Measurements from ENCODE around the gene VPS41. TPM values are rescaled to one million over a fixed set of nuclear protein-coding genes. Genes with fewer than 3 reads are reported as not detected.

VPS41 gene
- total and polyA plus RNA-seq, 4 donors = 9.2 to 24.1 (median 16.1) TPM

GRCh38 chr7:38817526-38817925, 91.5 kb downstream of the VPS41 start:
- Histone ChIP-seq H3K4me1 (ENCODE audit: control insufficient read depth in 4 of 4, insufficient read depth in 4 of 4, low read length in 3 of 4) (no peaks in the 10 kb centered on the region), H3K27ac (ENCODE audit: low read depth in 1 of 2, low read length in 2 of 2) (no peak overlapping the region), H3K9ac (ENCODE audit: low read depth in 1 of 2, low read length in 2 of 2) (no peak overlapping the region), H3K4me3 (ENCODE audit: low read depth in 1 of 3, low read length in 3 of 3) (no peak overlapping the region), H3K9me3 (ENCODE audit: control insufficient read depth in 4 of 4, low read length in 3 of 4) (no peaks in the 10 kb centered on the region), H3K27me3 (ENCODE audit: control insufficient read depth in 4 of 4, insufficient read depth in 4 of 4, low read length in 3 of 4) (no peaks in the 10 kb centered on the region), H3K36me3 (ENCODE audit: control insufficient read depth in 4 of 4, insufficient read depth in 3 of 4, low read depth in 1 of 4, low read length in 3 of 4) (peaks cover 2 to 13% (median 8%) of the 10 kb centered on the region in 4 donors)
- no peak for DNase-seq (ENCODE audit: low spot score)
- 99% methylated on average over 7 of the region's 7 CpGs for WGBS
- TF ChIP-seq FOXA1 (IDR thresholded peaks at IDR 0.05) = no peak
- no peak for TF ChIP-seq EGR1 (IDR thresholded peaks at IDR 0.05; ENCODE audit: low read depth in 2 of 2)
- TF ChIP-seq CTCF (IDR thresholded peaks at IDR 0.05; ENCODE audit: low read depth, low read length, missing input control) = no peak
- TF ChIP-seq HNF4A (conservative IDR thresholded peaks at IDR 0.05) = no peak
- TF ChIP-seq REST (IDR thresholded peaks at IDR 0.05) = no peak
- no peak for TF ChIP-seq YY1 (IDR thresholded peaks at IDR 0.05)
- no peak for TF ChIP-seq SP1 (IDR thresholded peaks at IDR 0.05)
- TF ChIP-seq NR2F2 (IDR thresholded peaks at IDR 0.05) = no peak
- no peak for TF ChIP-seq JUND (IDR thresholded peaks at IDR 0.05)
- no peak for TF ChIP-seq ATF3 (IDR thresholded peaks at IDR 0.05)
- no peak for TF ChIP-seq TAF1 (conservative IDR thresholded peaks at IDR 0.05)
- TF ChIP-seq HNF4G (IDR thresholded peaks at IDR 0.05) = no peak
- no peak for TF ChIP-seq RXRA (IDR thresholded peaks at IDR 0.05)

- TF ChIP-seq EGR1 (IDR thresholded peaks at IDR 0.05; ENCODE audit: low read depth in 2 of 2) (no peak), NR2F2 (IDR thresholded peaks at IDR 0.05) (no peak), REST (IDR thresholded peaks at IDR 0.05) (no peak), FOXA1 (IDR thresholded peaks at IDR 0.05) (no peak), ATF3 (IDR thresholded peaks at IDR 0.05) (no peak), RAD21 (IDR thresholded peaks at IDR 0.05) (no peak), YY1 (IDR thresholded peaks at IDR 0.05) (no peak), MAX (IDR thresholded peaks at IDR 0.05) (no peak), JUND (IDR thresholded peaks at IDR 0.05) (no peak), FOXA2 (IDR thresholded peaks at IDR 0.05) (no peak), ZBTB33 (IDR thresholded peaks at IDR 0.05) (no peak), HNF4A (conservative IDR thresholded peaks at IDR 0.05) (no peak), GABPA (IDR thresholded peaks at IDR 0.05 in 1 of 2, conservative IDR thresholded peaks at IDR 0.05 in 1 of 2) (no peak), TAF1 (conservative IDR thresholded peaks at IDR 0.05) (no peak), HNF4G (IDR thresholded peaks at IDR 0.05) (no peak), SP1 (IDR thresholded peaks at IDR 0.05) (no peak)
- Histone ChIP-seq H3K4me1 (ENCODE audit: control insufficient read depth in 4 of 4, insufficient read depth in 4 of 4, low read length in 3 of 4) (no peaks in the 10 kb centered on the region), H3K27me3 (ENCODE audit: control insufficient read depth in 4 of 4, insufficient read depth in 4 of 4, low read length in 3 of 4) (no peaks in the 10 kb centered on the region), H3K4me3 (ENCODE audit: low read depth in 1 of 3, low read length in 3 of 3) (no peak overlapping the region), H3K36me3 (ENCODE audit: control insufficient read depth in 4 of 4, insufficient read depth in 3 of 4, low read depth in 1 of 4, low read length in 3 of 4) (peaks cover 2 to 9% (median 6%) of the 10 kb centered on the region in 4 donors), H3K27ac (ENCODE audit: low read depth in 1 of 2, low read length in 2 of 2) (no peak overlapping the region), H3K9me3 (ENCODE audit: control insufficient read depth in 4 of 4, low read length in 3 of 4) (no peaks in the 10 kb centered on the region), H3K9ac (ENCODE audit: low read depth in 1 of 2, low read length in 2 of 2) (no peak overlapping the region)
- WGBS = 93% methylated on average over 1 of the region's 1 CpG
- no peak for DNase-seq (ENCODE audit: low spot score)
These were observed 95.2 kb downstream of the VPS41 start for GRCh38 chr7:38813768-38814167.

Data from liver (tissue), 9 donors.